Glomerular endothelial cell (primary cell): ENCODE results near the gene IGDCC3. TPM values are rescaled to one million over a fixed set of nuclear protein-coding genes. Genes with fewer than 3 reads are reported as not detected.
"Not testable (repeated sequence)": the region's sequence is repeated elsewhere in the genome, so short reads cannot be mapped to it uniquely, and the experiment has no call there.

Experiments used
- DNase-seq: peaks from one replicate; pipeline ENCODE4 v3.0.0-alpha.2; 2011; ENCODE audit warnings: low read depth, low spot score; ENCODE audit errors: extremely low read depth
- total RNA-seq: library from RNA; depleted of rRNA; stranded (reverse); fragments of >200 nt; gene quantifications from 2 replicates; pipeline ENCODE4 v1.2.3, GENCODE V29; 2015

IGDCC3 gene
- total RNA-seq, 1 donor from 2014 or later: 0.41 TPM

GRCh38 chr15:65373163-65373651 lies 4.6 kb downstream of the IGDCC3 start:
- DNase-seq: no peak

GRCh38 chr15:65372787-65373067 lies 5.1 kb downstream of the IGDCC3 start:
- no peak for DNase-seq

GRCh38 chr15:65371976-65372786 lies 5.6 kb downstream of the IGDCC3 start:
- no peak for DNase-seq

GRCh38 chr15:65370885-65371284 lies 6.9 kb downstream of the IGDCC3 start:
- DNase-seq: no peak

GRCh38 chr15:65369651-65370050 lies 8.2 kb downstream of the IGDCC3 start:
- DNase-seq: no peak

- no peak for DNase-seq
Measured at GRCh38 chr15:65369212-65369547, 8.6 kb downstream of the IGDCC3 start.

- no peak for DNase-seq
Measured at GRCh38 chr15:65368302-65369211, 9.2 kb downstream of the IGDCC3 start.

GRCh38 chr15:65366122-65366892 lies 11.5 kb downstream of the IGDCC3 start:
- no peak for DNase-seq

- DNase-seq: no peak
Measured at GRCh38 chr15:65365229-65365628, 12.6 kb downstream of the IGDCC3 start.

GRCh38 chr15:65363766-65364165 lies 14.0 kb downstream of the IGDCC3 start:
- DNase-seq: no peak

GRCh38 chr15:65363306-65363705 lies 14.5 kb downstream of the IGDCC3 start:
- no peak for DNase-seq

GRCh38 chr15:65362491-65362890 lies 15.3 kb downstream of the IGDCC3 start:
- no peak for DNase-seq

GRCh38 chr15:65361708-65362459 lies 15.9 kb downstream of the IGDCC3 start:
- no peak for DNase-seq

GRCh38 chr15:65360506-65360905 lies 17.3 kb downstream of the IGDCC3 start:
- no peak for DNase-seq

- DNase-seq: no peak
Measured at GRCh38 chr15:65355988-65356353, 21.8 kb downstream of the IGDCC3 start.

GRCh38 chr15:65355173-65355987 lies 22.4 kb downstream of the IGDCC3 start:
- DNase-seq: no peak

GRCh38 chr15:65354835-65355172 lies 23.0 kb downstream of the IGDCC3 start:
- no peak for DNase-seq

GRCh38 chr15:65351972-65352371 lies 25.8 kb downstream of the IGDCC3 start:
- DNase-seq: not testable (repeated sequence)

GRCh38 chr15:65349338-65349737 lies 28.5 kb downstream of the IGDCC3 start:
- no peak for DNase-seq

GRCh38 chr15:65347756-65348155 lies 30.0 kb downstream of the IGDCC3 start:
- DNase-seq: not testable (repeated sequence)
